Left ventricle myocardium inferior (tissue), 1 donor: ENCODE measurements around the gene KDM5C. TPM values are rescaled to one million over a fixed set of nuclear protein-coding genes. Genes with fewer than 3 reads are reported as not detected.

Source experiments
- DNase-seq: peaks from one replicate; pipeline ENCODE4 v3.0.0-alpha.2; 2020
- H3K27ac ChIP-seq: fragments of 200-600 bp; replicated peaks from 2 replicates; pipeline ENCODE4 v1.8.0; 2021
- H3K27me3 ChIP-seq: fragments of 200-600 bp; 2 replicates; pipeline ENCODE4 v1.8.0; 2021; ENCODE audit warnings: low read depth
- H3K36me3 ChIP-seq: fragments of 200-600 bp; 2 replicates; pipeline ENCODE4 v1.8.0; 2021
- H3K4me1 ChIP-seq: fragments of 200-600 bp; 2 replicates; pipeline ENCODE4 v1.8.0; 2021
- H3K4me3 ChIP-seq: fragments of 200-600 bp; 2 replicates; pipeline ENCODE4 v1.8.0; 2021; ENCODE audit warnings: mild to moderate bottlenecking, moderate library complexity
- H3K9me3 ChIP-seq: fragments of 200-600 bp; replicated peaks from 2 replicates; pipeline ENCODE4 v1.8.0; 2021
- CTCF ChIP-seq: fragments of 200-600 bp; IDR thresholded peaks from 2 replicates; pipeline ENCODE4 v1.8.0; 2021; ENCODE audit warnings: antibody characterized with exemption, mild to moderate bottlenecking, borderline replicate concordance
- intact Hi-C: fragments of 100-400 bp; cut with micrococcal nuclease; formaldehyde crosslinking; loops from one replicate; pipeline ENCODE4 v1.11.0; 2022
- microRNA-seq: library from miRNA; unstranded; fragments of <30 nt; microRNA quantifications from one replicate; pipeline ENCODE4 v1.2.0, GENCODE V29; 2020
- total RNA-seq: library from RNA; stranded (reverse); fragmentation: NEBNext Ultra II Directional; extraction: Animal tissue kit (Norgen Biotek cat#: 25700); gene quantifications from one replicate; pipeline ENCODE4 v1.2.1, GENCODE V29; 2021
- donor health status: DM: no; HTN: yes; CAD: no; lungs with severe emphysema.

KDM5C gene
- total RNA-seq, 1 donor from 2014 or later = 35.6 TPM

- TF ChIP-seq CTCF = no peak
- intact Hi-C loops = no loop called here
- H3K36me3 ChIP-seq = no peaks in the 10 kb centered on the region
- H3K27ac ChIP-seq = no peak overlapping the region
- no peak overlapping the region for H3K4me3 ChIP-seq
- no peaks in the 10 kb centered on the region for H3K9me3 ChIP-seq
- H3K27me3 ChIP-seq = no peaks in the 10 kb centered on the region
- no peaks in the 10 kb centered on the region for H3K4me1 ChIP-seq
- DNase-seq = no peak
These were observed 71.4 kb downstream of the KDM5C start for GRCh38 chrX:53153581-53153980.

Small RNA genes lying within 50 kb of the gene (microRNA-seq; reads per million reads assigned to microRNA genes)
- 0.94 reads per million for gene MIR6894
- not detected for gene MIR6895

Other genes with a start within 250 kb of the KDM5C start
- 0.25 TPM for gene GPR173, start 176.4 kb downstream of the KDM5C start, total RNA-seq
- 37.0 TPM for gene TSPYL2, start 142.8 kb downstream of the KDM5C start, total RNA-seq
- gene KANTR, start 131.1 kb downstream of the KDM5C start, total RNA-seq = 5.0 TPM
- gene IQSEC2, start 56.4 kb upstream of the KDM5C start, total RNA-seq = 17.1 TPM
- gene SMC1A, start 197.4 kb upstream of the KDM5C start, total RNA-seq = 35.9 TPM
- 0.49 TPM for gene RIBC1, start 197.7 kb upstream of the KDM5C start, total RNA-seq
- 109 TPM for gene HSD17B10, start 209.2 kb upstream of the KDM5C start, total RNA-seq